GM12801 (cell line): Measurements from ENCODE around the gene CTXND1.

ENCODE experiments used
- CTCF ChIP-seq: IDR thresholded peaks from one replicate; pipeline ENCODE4 v1.5.1; 2011; ENCODE audit warnings: control low read depth; ENCODE audit not compliant: insufficient read length; ENCODE audit errors: extremely low read depth

The CTXND1 gene

GRCh38 chr15:80283531-80283930 lies 31.5 kb upstream of the CTXND1 start:
- TF ChIP-seq CTCF = no peak

GRCh38 chr15:80277147-80277546 lies 25.1 kb upstream of the CTXND1 start:
- TF ChIP-seq CTCF = no peak

GRCh38 chr15:80275961-80276360 lies 23.9 kb upstream of the CTXND1 start:
- no peak for TF ChIP-seq CTCF

GRCh38 chr15:80274996-80275395 lies 23.0 kb upstream of the CTXND1 start:
- no peak for TF ChIP-seq CTCF

- no peak for TF ChIP-seq CTCF
Observed at GRCh38 chr15:80274554-80274953, 22.5 kb upstream of the CTXND1 start.

GRCh38 chr15:80272987-80273386 lies 21.0 kb upstream of the CTXND1 start:
- no peak for TF ChIP-seq CTCF

GRCh38 chr15:80270472-80270871 lies 18.5 kb upstream of the CTXND1 start:
- TF ChIP-seq CTCF = no peak

GRCh38 chr15:80268101-80268500 lies 16.1 kb upstream of the CTXND1 start:
- no peak for TF ChIP-seq CTCF
